Large intestine (tissue), 3 donors: Measurements from ENCODE around the gene HSFX2. TPM values are rescaled to one million over a fixed set of nuclear protein-coding genes. Genes with fewer than 3 reads are reported as not detected.
"Not testable (repeated sequence)": the region's sequence is repeated elsewhere in the genome, so short reads cannot be mapped to it uniquely, and the experiment has no call there.

ENCODE experiments used
- DNase-seq, 2 donors: peaks; one replicate each; pipeline versions ENCODE4 v3.0.0 to v3.0.0-alpha.2; 2013
- H3K27ac ChIP-seq: one replicate; pipeline ENCODE4 v1.5.1; 2013; ENCODE audit warnings: low read length
- H3K27me3 ChIP-seq: 2 replicates; pipeline ENCODE4 v1.6.1; 2013; ENCODE audit warnings: low read length; ENCODE audit not compliant: control insufficient read depth, insufficient read depth
- H3K36me3 ChIP-seq: 2 replicates; pipeline ENCODE4 v1.6.1; 2013; ENCODE audit warnings: low read length; ENCODE audit not compliant: control insufficient read depth, insufficient read depth
- H3K4me1 ChIP-seq: one replicate; pipeline ENCODE4 v1.6.1; 2013; ENCODE audit warnings: low read length; ENCODE audit not compliant: control insufficient read depth, insufficient read depth
- H3K4me3 ChIP-seq: one replicate; pipeline ENCODE4 v1.5.1; 2013; ENCODE audit warnings: low read length
- H3K9me3 ChIP-seq: one replicate; pipeline ENCODE4 v1.6.1; 2013; ENCODE audit warnings: mild to moderate bottlenecking, low read depth, low read length, moderate library complexity; ENCODE audit not compliant: control insufficient read depth
- WGBS: methylation state at CpG from one replicate; pipeline ENCODE4 v1.1.5; 2013; ENCODE audit warnings: low lambda C conversion rate; ENCODE audit not compliant: insufficient coverage; 5-methylcytosine and 5-hydroxymethylcytosine counted together
- polyA plus RNA-seq: library from polyadenylated mRNA; unstranded; fragments of 120-200 nt; gene quantifications from one replicate; pipeline ENCODE4 v1.2.1, GENCODE V29; 2013

Gene HSFX2
- polyA plus RNA-seq, 1 donor: not detected

DNA sequence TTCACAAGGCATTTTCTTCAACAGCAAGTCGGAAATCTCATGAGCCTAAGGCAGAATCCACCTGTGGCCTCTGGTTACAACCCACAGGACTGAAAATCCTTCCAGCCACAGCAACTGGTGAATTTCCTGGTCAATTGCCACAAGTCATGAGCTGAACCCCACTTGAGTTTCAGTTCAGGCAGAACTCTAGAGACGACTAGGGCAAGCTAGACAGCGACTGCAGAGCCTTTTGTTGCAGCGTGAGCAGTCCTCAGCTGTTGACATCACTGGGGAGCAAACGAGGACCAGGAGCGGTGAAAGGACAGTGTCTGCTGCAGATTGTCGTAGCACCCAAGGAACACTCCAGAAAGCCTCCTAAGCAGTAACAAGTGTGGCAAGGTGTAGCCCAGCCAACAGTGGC lies 829 bp upstream of the HSFX2 start:
- WGBS: no CpG with 5 or more reads among the region's 7 CpGs
- not testable (repeated sequence) for H3K36me3 ChIP-seq, H3K27me3 ChIP-seq, H3K9me3 ChIP-seq, H3K27ac ChIP-seq, H3K4me3 ChIP-seq, DNase-seq, H3K4me1 ChIP-seq

DNA sequence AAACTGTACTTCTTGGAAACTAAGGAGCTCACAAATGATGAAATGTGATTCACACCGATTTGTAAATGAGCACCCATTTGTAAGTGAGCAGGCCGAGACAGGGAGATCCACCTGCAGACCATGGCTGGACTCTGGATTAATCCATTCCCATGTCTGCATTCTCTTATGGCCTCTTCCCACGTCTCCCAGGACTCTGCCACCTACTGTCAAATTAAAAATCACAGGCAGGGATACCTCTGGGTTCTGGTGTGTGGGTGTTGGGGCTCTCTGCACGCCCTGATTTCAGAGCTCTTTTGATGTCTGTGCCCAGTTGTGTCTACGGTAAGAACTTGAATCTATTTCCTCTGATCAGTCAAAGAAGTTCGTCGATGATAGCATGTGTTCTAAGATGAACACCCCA lies 4.1 kb downstream of the HSFX2 start:
- not testable (repeated sequence) for H3K4me1 ChIP-seq, H3K4me3 ChIP-seq, DNase-seq, H3K27me3 ChIP-seq, H3K36me3 ChIP-seq, H3K27ac ChIP-seq, H3K9me3 ChIP-seq
- no CpG with 5 or more reads among the region's 7 CpGs for WGBS

DNA sequence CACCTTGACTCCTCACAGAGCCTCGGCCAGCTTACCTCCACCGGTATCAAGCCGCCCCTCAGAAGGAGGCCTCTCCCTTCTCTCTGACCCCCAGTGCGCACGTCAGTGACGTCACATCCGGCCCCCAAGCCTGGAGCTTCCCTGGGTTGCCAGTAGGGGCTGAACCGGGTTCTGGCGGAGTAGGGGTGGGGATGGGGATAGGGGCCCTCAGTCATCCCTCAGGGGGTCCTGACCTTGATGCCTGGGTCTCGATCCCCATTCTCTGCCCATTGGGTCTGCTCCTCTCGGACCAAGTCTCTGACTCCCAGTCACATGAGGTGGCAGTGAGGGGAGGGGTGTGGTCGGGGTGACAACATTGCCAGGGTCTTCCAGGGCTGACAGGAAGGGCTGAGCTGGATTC lies 7.8 kb downstream of the HSFX2 start, which contains the start of gene MAGEA9B:
TSS of gene MAGEA9B (minus strand) at position 101 of the 400 bp plus-strand sequence. CDS start 4,280 bp downstream, outside the sequence.
- H3K4me3 ChIP-seq, DNase-seq, H3K27ac ChIP-seq, H3K4me1 ChIP-seq, H3K27me3 ChIP-seq, H3K36me3 ChIP-seq, H3K9me3 ChIP-seq: not testable (repeated sequence)
- WGBS: no CpG with 5 or more reads among the region's 12 CpGs

DNA sequence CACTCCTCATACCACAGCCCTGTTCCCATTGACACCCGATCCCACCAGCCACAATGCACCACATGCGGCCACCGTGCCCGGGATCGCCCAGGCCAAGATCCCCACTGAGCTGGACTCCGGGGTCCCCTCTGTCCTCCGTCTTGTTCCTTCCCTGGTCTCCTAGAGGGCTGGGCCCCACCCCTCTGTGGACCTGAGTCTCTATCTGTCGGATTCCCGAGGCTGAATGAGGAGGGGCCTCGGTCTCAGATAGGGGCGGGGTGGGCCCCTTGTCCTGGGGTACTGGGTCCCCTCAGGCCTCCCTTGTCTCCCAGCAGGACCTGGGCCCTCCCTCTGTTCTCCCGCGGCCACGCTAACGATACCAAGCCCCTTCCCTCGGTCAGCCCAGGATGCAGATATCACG lies 9.5 kb downstream of the HSFX2 start:
- not testable (repeated sequence) for H3K9me3 ChIP-seq, H3K4me3 ChIP-seq, DNase-seq, H3K4me1 ChIP-seq, H3K27ac ChIP-seq, H3K27me3 ChIP-seq, H3K36me3 ChIP-seq
- WGBS: no CpG with 5 or more reads among the region's 17 CpGs

DNA sequence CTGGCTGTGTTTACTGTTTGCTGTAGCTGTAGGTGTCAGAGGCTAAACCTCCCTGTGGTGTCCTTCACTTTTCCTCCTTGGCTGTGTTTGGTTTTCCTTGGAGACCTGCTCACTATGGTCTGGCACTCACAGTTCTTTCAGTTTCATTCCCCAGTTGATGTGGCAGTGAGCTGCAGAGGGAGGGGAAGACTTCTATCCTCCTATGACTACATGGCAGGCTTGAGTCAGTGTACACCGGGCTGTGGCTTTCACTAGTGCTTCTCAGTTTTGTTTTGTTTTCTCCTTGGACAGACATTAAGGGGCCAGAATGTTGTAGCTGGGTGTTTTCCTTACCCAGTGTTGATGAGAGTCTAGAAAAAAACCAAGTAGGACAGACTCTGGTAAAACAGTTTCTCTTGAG lies 21.7 kb downstream of the HSFX2 start:
- H3K27me3 ChIP-seq, H3K4me3 ChIP-seq, DNase-seq, H3K36me3 ChIP-seq, H3K9me3 ChIP-seq, H3K27ac ChIP-seq, H3K4me1 ChIP-seq: not testable (repeated sequence)
- WGBS: no CpG with 5 or more reads among the region's 1 CpG

DNA sequence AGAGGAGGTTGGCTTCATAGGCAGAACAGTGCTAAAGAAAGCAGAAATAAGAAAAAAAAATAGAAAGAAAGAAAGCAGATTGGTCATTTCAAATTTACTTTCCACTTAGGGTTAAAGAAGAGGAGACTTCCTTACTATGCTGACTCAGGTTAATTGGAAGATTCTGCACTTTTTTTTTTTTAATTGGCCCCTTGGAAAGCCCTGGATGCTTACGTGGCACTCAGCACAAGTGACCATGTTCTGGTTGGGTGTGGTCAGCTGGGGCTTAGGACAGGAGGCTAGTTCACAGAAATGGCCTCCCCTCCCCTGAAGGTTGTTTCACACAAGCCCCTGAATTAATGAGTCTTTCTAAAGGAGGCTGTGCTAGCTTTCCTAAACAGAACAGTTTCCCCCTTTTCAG lies 22.4 kb downstream of the HSFX2 start:
- Histone ChIP-seq H3K27me3 (no peaks in the 10 kb centered on the region), H3K9me3 (no peaks in the 10 kb centered on the region), H3K4me3 (no peak overlapping the region), H3K27ac (no peak overlapping the region), H3K36me3 (no peaks in the 10 kb centered on the region), H3K4me1 (no peaks in the 10 kb centered on the region)
- no CpG with 5 or more reads among the region's 1 CpG for WGBS
- DNase-seq: no peak

DNA sequence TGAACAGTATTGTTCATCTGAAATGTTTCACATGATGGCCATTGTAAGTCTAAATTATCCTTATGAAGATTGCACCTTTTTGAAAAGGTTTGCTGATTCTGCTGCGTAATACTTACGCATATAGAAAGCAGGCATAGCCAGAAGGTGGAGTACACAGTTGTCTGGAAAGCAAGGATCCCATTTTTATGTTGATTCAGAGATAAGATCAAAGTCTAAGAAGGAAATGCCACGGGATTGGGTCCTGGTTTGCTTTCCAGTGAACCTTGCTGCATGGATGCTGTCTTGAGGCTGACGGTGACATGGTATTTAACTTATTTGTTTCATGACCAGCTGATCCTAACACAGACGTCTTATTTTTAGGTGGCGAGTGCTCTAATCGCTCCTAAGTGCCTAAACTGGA lies 23.3 kb downstream of the HSFX2 start:
- H3K36me3 ChIP-seq: no peaks in the 10 kb centered on the region
- no CpG with 5 or more reads among the region's 7 CpGs for WGBS
- no peak for DNase-seq

GRCh38 chrX:149570668-149571067 lies 24.4 kb downstream of the HSFX2 start:
- Histone ChIP-seq H3K4me3 (no peak overlapping the region), H3K9me3 (no peaks in the 10 kb centered on the region), H3K27me3 (no peaks in the 10 kb centered on the region), H3K4me1 (no peaks in the 10 kb centered on the region), H3K36me3 (no peaks in the 10 kb centered on the region), H3K27ac (no peak overlapping the region)
- DNase-seq: no peak
- WGBS: no CpG with 5 or more reads among the region's 6 CpGs

More for the DNA sequence above, 23.3 kb downstream of the HSFX2 start:
- Histone ChIP-seq H3K4me3 (no peak overlapping the region), H3K9me3 (no peaks in the 10 kb centered on the region), H3K4me1 (no peaks in the 10 kb centered on the region), H3K27me3 (no peaks in the 10 kb centered on the region), H3K27ac (no peak overlapping the region)

GRCh38 chrX:149569770-149570169 lies 25.3 kb downstream of the HSFX2 start:
- no peak for DNase-seq
- H3K9me3 ChIP-seq: no peaks in the 10 kb centered on the region
- no peaks in the 10 kb centered on the region for H3K4me1 ChIP-seq
- H3K36me3 ChIP-seq: no peaks in the 10 kb centered on the region
- WGBS: no CpG with 5 or more reads among the region's 2 CpGs
- H3K27me3 ChIP-seq: no peaks in the 10 kb centered on the region
- H3K27ac ChIP-seq: no peak overlapping the region
- H3K4me3 ChIP-seq: no peak overlapping the region

- no CpG with 5 or more reads among the region's 5 CpGs for WGBS
- Histone ChIP-seq H3K9me3 (no peaks in the 10 kb centered on the region), H3K4me3 (no peak overlapping the region), H3K27ac (no peak overlapping the region), H3K4me1 (no peaks in the 10 kb centered on the region), H3K27me3 (no peaks in the 10 kb centered on the region), H3K36me3 (no peaks in the 10 kb centered on the region)
- DNase-seq: no peak
Observed at GRCh38 chrX:149568701-149569296, 26.3 kb downstream of the HSFX2 start.

- no peaks in the 10 kb centered on the region for H3K9me3 ChIP-seq
- WGBS: no CpG with 5 or more reads among the region's 7 CpGs
- no peaks in the 10 kb centered on the region for H3K27me3 ChIP-seq
- H3K4me3 ChIP-seq: no peak overlapping the region
- H3K36me3 ChIP-seq: no peaks in the 10 kb centered on the region
- H3K27ac ChIP-seq: no peak overlapping the region
- no peak for DNase-seq
- no peaks in the 10 kb centered on the region for H3K4me1 ChIP-seq
Observed at GRCh38 chrX:149567621-149568417, 27.3 kb downstream of the HSFX2 start.
